NK-92 (cell line): ENCODE results near the gene SHC4.
"Not testable (repeated sequence)": the region's sequence is repeated elsewhere in the genome, so short reads cannot be mapped to it uniquely, and the experiment has no call there.

Experiments
- DNase-seq: peaks from one replicate; lab custom pipeline; 2025; ENCODE audit not compliant: unreplicated experiment; lab: John Stamatoyannopoulos, UW

Gene SHC4

DNA sequence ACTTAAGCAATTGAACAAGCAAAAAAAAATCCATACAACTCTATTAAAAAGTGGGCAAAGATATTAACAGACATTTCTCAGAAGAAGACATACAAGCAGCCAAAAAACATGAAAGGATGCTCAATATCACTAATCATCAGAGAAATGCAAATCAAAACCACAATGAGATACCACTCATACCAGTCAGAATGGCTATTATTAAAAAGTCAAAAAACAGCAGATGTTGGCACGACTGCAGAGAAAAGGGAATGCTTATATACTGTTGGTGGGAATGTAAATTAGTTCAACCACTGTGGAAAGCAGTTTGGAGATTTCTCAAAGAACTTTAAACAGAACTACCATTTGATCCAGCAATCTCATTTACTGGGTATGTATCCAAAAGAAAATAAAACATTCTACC is 7.2 kb upstream of the SHC4 start:
- DNase-seq: not testable (repeated sequence)

DNA sequence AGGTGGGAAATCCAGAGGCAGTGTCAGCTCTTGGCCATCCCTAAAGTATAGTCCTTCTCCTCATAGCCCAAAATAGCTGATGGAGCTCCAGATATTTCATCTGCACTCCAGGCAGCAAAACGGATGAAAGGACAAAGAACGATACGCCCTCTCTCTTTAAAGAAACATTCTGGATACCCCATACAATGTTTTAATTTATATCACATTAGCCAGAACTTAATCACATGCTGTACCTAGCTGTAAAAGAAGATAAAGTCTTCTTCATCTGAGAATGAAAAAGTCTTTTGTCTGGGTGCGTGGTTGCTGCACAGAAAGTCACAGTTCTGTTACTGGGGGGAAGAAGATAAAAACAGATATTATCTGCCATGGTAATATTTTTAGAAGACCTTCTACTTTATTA is 4.3 kb upstream of the SHC4 start:
- DNase-seq: no peak

DNA sequence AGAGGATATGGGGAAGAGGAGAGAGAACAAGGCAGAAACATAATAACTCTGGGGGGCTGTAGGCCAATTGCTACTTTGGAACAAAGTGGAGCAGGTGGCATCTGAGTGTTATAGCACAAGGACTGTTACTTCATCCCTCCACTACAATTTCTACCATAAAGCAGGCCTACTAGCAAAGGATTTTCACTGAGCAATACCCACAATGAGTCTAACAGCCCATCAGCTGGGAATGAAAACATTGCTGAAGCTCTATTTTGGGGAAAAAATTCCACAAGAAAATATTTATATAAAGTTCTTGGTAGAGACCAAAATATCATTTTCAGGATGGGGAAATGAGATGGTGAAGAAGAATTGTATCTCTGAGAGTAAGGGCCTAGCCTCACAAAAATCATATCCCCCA is 3.6 kb upstream of the SHC4 start:
- DNase-seq: no peak

DNA sequence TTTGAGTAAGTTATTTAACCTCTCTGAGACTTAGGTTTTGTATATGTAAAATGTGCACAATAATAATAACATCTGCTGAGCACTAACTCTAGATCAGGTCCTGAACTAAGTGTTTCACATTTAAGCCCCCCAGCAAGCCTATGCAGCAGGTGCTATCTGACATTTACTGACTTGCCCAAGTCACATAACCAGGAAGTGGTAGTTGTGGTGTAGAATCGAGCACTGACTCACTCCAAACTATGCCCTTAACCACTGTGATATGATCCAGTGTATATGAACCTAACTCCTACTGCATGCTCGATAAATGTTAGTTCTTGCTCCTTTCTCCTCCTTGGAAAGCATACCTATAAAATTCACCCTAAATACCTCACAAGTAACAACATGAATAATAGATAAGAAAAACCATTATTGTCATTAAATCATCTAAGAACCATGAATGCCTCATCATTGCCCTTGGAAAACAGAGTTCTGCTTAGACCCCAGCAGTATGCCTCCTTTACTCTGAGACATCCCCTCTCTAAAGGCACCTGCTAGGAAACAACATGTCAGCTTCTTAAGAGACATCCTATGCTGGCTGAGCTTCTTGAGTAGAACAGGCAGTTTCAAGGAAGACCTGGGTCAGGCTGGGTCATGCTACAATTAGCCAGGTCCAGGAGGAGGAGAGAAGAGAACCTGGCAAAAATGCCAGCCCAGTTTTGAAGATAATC is 3.0 kb upstream of the SHC4 start:
- DNase-seq: no peak

DNA sequence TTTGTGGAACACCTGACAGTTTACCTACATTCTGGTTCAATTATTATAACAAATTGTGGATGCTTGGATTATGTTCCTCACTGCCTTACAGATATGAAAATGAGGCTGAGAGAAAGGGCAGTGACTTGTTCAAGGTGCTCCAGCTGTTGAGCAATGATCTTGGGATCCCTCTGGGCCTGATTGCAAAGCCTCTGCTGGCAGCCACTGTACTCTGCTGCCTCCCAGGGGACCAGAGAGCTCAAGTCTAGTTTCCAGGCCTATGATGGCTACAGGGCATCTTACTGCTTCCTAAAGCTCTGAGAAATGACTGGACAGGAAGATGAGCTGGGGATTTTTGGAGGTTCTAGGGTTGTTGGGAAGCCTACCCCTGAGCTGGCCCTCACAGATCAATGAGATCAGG is 2.3 kb upstream of the SHC4 start:
- DNase-seq: no peak

DNA sequence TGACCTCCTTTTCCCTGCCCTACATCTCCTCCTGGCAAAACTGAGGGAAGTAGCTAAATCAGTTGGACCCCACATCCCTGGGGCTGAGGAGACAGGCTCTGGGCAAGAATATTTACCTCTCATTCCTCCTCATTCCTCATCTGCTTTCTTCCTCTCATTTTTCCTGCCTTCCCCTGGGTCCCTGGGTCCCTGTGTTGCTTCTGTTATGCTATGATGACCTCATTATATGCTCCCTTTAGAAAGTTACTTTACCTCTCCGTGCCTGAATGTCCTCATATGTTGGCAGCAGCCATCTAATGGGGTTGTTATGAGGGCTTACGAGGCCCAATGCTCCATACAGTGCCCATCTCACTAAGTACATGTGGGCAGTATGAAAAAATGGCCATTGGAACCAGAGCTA is 1.2 kb upstream of the SHC4 start:
- no peak for DNase-seq

DNA sequence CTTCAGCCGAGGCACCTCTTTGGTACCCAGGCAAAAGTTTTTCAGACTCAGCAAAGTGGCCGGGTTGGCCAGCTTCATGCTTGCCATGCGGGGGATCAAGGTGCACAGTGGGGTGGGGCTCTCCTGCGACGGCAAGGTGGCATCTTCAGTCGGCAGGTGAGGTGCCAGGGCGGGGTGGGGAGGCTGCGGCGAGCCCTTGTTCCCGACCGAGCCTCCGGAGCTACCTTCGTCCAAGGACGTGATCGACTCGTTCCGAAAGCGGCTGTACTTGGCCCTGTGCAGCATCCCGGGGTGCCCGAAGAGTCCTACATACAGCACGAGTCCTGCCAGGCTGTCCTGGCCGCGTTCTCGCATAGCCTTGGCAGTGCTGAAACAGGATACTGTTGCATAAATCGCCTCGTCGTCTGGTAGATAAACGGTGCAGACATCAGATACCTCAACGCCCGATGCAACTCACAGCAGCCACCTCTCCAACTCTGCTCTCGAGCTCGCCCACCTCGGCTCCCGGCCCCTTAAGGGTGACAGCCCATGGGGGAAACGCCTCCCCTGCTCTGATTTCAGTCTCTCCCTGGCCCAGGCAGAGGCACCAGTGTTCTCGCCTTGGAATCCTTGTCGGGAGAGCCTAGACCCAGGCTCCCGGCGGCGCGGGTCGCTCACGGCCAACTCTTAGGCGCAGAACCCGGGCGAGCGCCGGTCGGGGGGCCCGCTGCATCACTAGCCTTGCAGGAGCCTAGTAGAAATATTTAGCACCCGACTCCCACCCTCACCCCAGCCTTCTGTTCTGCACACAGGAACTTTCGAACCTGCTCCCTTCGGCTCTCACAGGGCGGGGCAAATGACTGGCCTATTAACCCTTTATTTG is 826 bp downstream of the SHC4 start:
- no peak for DNase-seq

DNA sequence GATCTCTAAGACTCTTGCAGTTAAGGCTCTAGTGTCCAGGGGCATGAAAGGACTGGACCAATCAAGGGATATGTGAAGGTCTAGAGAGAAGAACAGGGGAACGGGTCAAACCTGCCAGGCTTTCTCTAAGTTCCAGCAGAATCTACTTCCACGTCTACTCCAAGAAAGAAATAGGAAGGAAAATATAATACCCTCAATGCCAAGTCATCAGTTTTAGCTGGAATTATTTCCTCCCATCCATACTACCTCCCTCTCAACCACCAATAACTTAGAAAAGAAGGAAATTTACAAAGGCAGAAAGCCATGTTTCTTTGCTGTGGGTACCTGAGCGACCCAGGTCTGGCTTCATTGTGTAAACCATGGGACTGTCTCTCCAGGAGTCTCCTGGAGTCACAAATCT is 7.8 kb downstream of the SHC4 start:
- DNase-seq: no peak

DNA sequence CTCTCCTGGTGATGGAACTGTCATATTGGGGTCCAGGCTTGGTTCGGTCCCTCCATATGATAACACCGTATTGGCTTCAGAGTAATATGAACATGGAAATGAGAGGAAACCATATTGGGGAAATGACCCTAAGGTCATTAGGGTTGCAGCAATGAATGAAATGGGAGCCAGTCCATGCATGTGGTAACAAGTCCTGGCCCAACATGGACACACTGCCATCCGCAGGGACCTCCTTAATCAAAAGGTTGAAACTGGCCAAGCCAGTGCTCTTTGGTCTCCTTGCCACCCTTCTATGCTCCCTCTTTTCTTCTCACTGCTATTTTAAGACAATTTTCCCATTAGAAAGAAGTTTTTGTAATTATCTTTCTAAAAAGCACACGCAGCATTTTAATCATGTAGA is 8.3 kb downstream of the SHC4 start:
- DNase-seq: no peak

DNA sequence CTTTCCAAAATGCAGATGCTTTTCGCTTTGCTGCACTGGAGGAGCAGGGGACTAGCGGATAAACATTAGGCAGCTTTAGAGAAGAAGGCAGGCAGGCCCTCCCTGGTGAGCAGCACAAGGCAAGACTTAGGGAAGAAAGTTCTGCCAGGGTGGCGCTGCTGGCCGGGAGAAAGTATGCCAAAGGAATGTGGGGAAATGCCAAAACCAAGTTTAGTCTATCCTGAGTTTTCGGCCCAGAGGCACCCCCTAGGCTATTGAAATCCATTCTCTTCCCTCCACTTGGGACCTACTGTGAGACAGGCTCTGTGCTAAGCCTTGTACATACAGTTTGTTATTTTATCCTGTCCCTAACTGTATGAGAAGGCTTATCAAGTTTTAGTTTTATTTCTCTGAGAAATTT is 9.2 kb downstream of the SHC4 start:
- DNase-seq: no peak

DNA sequence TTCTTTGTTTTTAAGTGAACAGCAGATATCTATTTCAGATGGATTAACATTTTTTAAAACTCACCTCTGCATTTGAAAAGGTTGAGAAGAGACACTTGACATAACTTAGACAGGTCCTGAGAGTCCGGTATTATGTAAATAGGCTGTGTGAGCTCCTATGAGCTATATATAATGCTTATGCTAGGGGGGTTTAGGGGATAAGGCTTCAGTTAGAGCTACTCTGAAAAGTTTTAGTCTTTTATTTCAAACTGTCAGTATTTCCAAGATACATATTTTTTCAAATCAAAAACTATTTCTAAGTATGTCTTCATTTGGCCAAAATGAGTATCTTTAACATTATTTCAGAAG is 16.9 kb downstream of the SHC4 start:
- DNase-seq: no peak

DNA sequence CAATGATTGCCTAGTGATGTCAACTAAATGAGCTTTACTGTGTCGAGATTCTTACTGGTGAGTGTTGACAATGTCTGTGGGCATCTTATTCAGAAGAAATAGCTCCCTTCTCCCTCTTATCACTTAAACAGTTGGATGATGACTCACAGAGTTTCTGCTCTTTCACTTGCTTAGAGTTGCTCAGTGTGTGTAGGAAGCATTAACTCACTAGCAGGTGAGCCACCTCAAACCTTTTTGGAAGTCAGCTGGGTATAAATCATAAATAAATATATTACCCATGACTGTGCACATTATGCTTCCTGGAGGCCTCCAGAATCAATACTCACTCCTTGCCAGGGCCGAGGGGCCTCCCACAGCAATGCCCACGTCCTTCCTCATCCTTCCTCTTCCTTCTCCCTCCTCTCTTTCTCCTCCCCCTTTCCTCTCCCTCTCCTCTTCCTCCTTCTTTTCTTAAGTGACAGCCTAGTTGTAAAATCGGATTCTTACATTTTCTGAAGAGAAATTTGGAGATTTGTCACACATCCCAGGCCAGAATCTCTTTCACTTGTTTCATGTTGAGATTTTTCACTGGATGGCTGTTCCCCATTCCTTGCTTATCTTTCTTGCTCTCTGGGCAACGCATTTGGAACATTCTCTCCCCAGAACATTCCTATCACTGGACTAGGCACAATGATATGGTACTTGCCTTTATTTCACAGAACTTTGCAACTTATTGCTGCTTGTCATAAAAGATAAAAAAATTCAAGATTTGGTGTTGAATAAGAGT is 17.5 kb downstream of the SHC4 start:
- no peak for DNase-seq

DNA sequence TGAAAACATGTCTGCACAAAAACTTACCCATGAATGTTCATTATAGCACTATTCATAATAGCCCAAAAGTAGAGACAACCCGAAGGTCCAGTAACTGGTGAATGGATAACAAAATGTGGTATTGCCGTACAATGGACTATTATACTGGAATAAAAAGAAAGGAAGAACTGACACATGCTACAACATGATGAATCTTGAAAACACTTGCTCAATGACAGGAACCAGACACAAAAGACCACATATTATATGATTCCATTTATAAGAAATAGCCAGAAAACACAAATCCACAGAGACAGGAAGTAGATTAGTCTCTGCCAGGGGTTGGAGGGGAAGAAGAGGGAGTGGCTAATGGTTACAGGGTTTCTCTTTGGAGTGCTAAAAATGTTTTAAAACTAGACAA is 18.3 kb downstream of the SHC4 start:
- no peak for DNase-seq

DNA sequence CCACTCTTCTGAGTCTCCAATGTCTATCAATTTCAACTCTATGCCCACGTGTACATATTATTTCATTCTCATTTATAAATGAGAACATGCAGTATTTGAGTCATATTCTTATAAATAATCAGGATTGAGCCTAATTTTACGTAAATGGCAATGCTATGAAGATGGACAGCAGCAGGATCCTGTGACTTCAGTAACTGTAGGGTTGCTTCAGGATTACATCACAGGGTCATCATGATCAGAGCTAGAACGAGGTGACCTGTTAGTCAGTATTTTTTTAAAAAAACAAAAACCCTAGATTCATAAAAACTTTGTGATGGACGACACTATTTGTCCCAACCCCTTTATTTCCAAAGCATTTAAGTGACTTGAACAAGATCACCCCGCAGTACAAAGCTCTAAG is 21.8 kb downstream of the SHC4 start:
- no peak for DNase-seq

DNA sequence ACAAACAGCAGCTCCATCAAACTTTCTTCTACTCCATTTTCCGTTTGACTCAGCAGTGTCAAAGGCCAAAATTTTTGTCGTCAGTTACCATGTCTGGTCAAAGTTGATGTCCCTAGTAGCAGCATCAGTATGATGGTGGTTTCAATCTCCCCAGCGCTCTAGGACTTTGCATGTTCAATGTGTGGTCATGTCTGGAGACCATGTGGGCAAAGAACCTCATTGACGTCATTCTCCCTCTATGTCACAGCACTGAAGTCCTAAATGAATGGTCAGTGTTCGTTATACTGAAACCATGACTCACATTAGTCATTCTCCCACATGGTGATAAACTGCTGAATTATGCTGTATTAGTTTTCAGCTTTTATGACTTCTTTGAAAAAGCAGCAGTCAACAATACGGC is 23.2 kb downstream of the SHC4 start:
- DNase-seq: no peak

DNA sequence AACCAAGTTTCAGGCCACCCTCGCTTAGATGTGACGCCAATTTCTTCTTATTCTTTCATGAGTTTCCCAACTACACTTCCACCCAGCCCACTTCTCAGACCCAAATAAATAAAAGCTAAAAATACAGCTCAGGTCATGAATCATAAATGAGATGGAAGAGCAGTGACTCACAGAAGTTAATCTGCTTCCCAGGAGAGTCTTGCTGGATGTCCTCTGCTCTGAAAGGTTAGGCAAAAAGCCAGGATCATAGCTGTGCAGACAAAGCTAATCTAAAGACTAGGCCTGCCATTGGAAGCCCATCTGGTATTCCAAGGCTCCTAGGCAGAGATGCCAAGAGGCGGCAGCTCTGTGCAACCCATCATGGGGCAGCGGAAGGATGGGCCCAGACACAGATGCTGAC is 24.1 kb downstream of the SHC4 start:
- DNase-seq: no peak

DNA sequence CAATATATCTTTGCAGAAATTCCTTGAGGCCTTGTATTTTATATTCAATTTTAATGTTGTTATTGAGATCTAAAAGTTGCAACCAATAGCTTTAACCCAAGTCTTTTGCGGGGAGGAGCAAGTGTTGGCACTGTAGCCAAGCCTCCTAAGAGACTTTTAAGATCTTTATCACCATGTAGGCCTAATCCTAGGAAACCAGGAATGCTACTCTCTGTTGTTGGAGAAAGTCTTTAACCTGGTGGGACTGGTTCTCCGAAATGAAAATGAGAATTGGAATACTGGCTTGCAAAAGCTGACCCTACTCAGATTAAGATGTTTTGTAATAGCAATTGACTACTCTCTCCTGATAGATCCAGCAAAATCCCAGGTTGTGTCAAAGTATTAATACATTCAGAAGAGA is 25.8 kb downstream of the SHC4 start:
- no peak for DNase-seq

DNA sequence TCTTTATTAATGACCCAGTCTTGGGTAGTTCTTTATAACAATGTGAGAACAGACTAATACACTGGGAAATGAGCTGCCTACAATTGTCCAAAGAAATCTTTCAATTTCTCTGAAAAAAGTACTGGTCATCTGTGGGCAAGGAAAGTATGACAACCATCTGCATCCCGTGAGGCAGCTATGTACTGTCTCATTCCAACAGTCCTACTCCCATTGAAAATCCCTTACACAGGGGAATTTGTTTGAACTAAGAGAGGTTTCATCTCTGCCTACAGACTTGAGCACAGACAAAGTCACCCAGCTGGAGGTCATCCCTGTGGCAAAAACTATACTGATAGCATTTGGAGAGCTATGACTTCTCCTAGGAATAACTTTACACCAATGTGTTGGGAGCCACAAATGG is 27.1 kb downstream of the SHC4 start:
- no peak for DNase-seq

DNA sequence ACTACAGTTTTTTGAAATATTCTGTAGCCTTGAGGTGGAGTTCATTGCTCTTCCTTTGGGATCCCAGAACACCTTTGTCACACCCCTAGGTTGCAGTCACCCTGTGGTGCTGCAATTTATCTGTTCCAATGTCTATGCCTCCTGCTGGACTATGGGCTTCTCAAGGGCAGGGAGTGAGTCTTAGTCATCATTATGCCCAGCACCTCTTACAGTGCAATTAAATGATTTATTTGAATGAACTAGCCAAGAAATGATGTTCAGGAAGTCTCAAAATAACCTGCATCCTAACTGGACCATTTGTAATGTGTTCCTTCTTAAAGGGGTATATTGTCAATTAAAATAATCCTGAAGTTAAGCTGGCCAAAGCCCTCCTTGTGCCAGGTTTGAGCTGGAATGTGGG is 28.5 kb downstream of the SHC4 start:
- DNase-seq: no peak

DNA sequence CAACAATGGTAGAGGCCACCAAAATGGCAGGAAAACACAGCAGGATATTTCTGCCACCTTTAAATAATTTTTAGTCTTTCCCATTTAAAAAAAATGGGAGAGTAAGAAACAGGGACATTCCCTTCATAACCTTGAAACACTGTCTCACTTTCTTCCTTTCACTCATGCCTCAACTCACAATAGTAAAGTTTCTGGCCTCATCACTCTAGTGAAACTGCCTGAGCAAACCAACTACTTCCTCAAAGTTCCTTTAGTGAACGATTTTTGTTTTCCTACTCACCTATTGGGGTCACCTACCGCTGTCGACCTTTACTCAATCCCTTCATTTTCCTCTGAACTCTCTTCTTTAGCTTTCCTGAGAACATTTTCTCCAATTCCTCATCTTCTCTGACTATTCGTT is 33.0 kb downstream of the SHC4 start:
- no peak for DNase-seq

DNA sequence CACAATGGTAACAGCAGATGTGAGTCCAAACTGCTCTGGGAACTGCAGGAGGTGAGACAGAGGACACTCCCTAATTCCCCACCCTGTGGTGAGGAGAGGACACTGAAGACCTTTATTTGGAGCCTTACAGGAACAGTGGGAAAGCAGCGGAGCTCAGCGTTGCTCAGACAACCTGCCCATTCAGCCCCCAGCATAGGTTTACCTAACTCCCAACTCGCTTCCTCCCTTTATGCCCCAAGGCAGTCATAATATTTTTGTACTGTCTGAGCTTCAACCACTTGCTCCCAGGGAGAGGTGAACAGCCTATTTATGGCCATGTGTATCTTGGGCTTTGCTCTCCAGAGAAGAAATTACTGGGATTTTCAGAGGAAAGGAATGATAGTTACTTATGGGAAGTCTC is 34.1 kb downstream of the SHC4 start:
- no peak for DNase-seq

DNA sequence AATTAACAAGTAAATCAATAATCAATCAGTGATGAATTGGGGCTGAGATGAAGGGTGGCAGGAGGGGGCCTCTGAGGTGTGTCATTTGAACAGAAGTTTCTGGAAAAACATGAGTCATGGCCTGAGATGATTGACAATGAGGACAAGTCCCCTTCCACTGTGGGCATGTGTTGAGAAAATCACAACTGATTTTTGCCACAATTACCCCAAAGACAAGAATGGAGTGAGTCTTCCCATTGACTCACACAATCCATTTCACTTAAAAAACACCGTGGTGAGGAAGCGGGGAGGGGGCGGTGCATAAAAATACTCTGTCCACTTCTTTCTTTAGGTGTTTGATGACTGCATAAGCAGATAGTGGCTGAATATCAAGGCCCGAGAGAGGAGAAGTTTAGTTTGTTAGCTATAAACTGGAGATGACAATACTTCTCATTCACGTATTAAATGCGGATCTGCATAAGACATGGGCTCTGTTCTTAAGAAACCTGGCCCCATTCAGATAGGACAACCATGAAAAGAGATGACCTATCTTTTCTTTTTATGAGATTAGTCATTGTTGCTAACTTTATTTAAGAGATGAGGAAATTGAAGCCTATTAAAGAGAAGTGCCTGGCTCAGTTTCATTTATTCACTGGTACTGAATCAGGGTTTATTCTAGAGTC is 34.7 kb downstream of the SHC4 start:
- DNase-seq: no peak
